Smooth muscle cell (in vitro differentiated cells): ENCODE results near the gene DGUOK. TPM values are rescaled to one million over a fixed set of nuclear protein-coding genes. Genes with fewer than 3 reads are reported as not detected.
"Not testable (repeated sequence)": the region's sequence is repeated elsewhere in the genome, so short reads cannot be mapped to it uniquely, and the experiment has no call there.

ENCODE experiments used
- DNase-seq: peaks from one replicate; lab custom pipeline; 2025; ENCODE audit not compliant: unreplicated experiment; lab: John Stamatoyannopoulos, UW
- H2AFZ ChIP-seq: fragments of 200-600 bp; sonication (generic); 2 replicates; pipeline ENCODE4 v1.6.0; 2016; ENCODE audit warnings: antibody characterized with exemption, low read depth, mild to moderate bottlenecking
- H3F3A ChIP-seq: fragments of 200-600 bp; sonication (generic); 2 replicates; pipeline ENCODE4 v1.6.0; 2017; ENCODE audit warnings: antibody characterized with exemption, low read depth
- H3K27ac ChIP-seq: fragments of 200-600 bp; sonication (generic); 2 replicates; pipeline ENCODE4 v1.5.1; 2016; ENCODE audit warnings: low read depth, mild to moderate bottlenecking
- H3K27me3 ChIP-seq: fragments of 200-600 bp; sonication (generic); 2 replicates; pipeline ENCODE4 v1.6.1; 2016; ENCODE audit warnings: low read depth, mild to moderate bottlenecking
- H3K36me3 ChIP-seq: fragments of 200-600 bp; sonication (generic); 2 replicates; pipeline ENCODE4 v1.5.1; 2016; ENCODE audit warnings: low read depth
- H3K4me1 ChIP-seq: fragments of 200-600 bp; sonication (generic); 2 replicates; pipeline ENCODE4 v1.5.1; 2016; ENCODE audit warnings: low read depth
- H3K4me2 ChIP-seq: fragments of 200-600 bp; sonication (generic); 2 replicates; pipeline ENCODE4 v1.6.0; 2016; ENCODE audit warnings: mild to moderate bottlenecking
- H3K4me3 ChIP-seq: fragments of 200-600 bp; sonication (generic); 2 replicates; pipeline ENCODE4 v1.5.1; 2016; ENCODE audit warnings: mild to moderate bottlenecking
- H3K79me2 ChIP-seq: fragments of 200-600 bp; sonication (generic); 2 replicates; pipeline ENCODE4 v1.6.0; 2016; ENCODE audit warnings: low read depth, mild to moderate bottlenecking
- H3K9ac ChIP-seq: fragments of 200-600 bp; sonication (generic); 2 replicates; pipeline ENCODE4 v1.6.0; 2016; ENCODE audit warnings: low read depth
- H3K9me3 ChIP-seq: fragments of 200-600 bp; sonication (generic); replicated peaks from 2 replicates; pipeline ENCODE4 v1.5.1; 2016; ENCODE audit warnings: low read depth
- H4K20me1 ChIP-seq: fragments of 200-600 bp; sonication (generic); 2 replicates; pipeline ENCODE4 v1.6.0; 2016; ENCODE audit warnings: low read depth
- CTCF ChIP-seq: fragments of 200-600 bp; sonication (generic); IDR thresholded peaks from 2 replicates; pipeline ENCODE4 v1.5.1; 2017; ENCODE audit warnings: borderline replicate concordance, mild to moderate bottlenecking, antibody characterized with exemption; ENCODE audit not compliant: insufficient read depth, poor library complexity, severe bottlenecking
- WGBS: methylation state at CpG from one replicate; pipeline ENCODE4 v1.1.7; 2016; ENCODE audit warnings: low lambda C conversion rate; 5-methylcytosine and 5-hydroxymethylcytosine counted together
- polyA plus RNA-seq: library from polyadenylated mRNA; unstranded; fragments of >200 nt; fragmentation: Nextera tagmentation; extraction: Ambion mirVana; gene quantifications from 2 replicates; pipeline ENCODE4 v1.2.1, GENCODE V29; 2016
- total RNA-seq: library from RNA; depleted of rRNA; stranded (reverse); fragments of >200 nt; gene quantifications from 2 replicates; pipeline ENCODE4 v1.2.3, GENCODE V29; 2014

Gene DGUOK
- total and polyA plus RNA-seq, 2 experiments from 2014 or later = 112 to 154 TPM

DNA sequence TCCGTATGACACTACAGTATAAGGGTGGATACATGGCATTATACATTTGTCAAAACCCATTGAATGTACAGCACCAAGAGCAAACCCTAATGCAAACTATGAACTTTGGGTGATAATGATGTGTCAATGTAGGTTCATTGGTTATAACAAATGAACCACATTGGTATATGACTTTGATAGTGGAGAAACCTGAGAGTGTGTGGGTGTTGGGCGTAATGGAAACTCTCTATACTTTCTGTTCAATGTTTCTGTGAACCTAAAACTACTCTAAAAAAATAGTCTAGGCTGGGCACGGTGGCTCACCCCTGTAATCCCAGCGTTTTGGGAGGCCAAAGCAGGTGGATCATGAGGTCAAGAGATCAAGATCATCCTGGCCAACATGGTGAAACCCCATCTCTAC is 40.3 kb upstream of the DGUOK start:
- Histone ChIP-seq H4K20me1 (no peaks in the 10 kb centered on the region), H3K4me2 (no peak overlapping the region), H3K4me1 (no peaks in the 10 kb centered on the region), H3K27me3 (no peaks in the 10 kb centered on the region), H3K9ac (no peak overlapping the region), H3K9me3 (no peaks in the 10 kb centered on the region), H3K4me3 (no peak overlapping the region), H3K36me3 (no peaks in the 10 kb centered on the region), H3F3A (no peaks in the 10 kb centered on the region), H3K27ac (no peak overlapping the region), H2AFZ (no peak overlapping the region), H3K79me2 (no peaks in the 10 kb centered on the region)
- no peak for TF ChIP-seq CTCF
- no peak for DNase-seq
- 91% methylated on average over 4 of the region's 4 CpGs for whole genome bisulfite sequencing

DNA sequence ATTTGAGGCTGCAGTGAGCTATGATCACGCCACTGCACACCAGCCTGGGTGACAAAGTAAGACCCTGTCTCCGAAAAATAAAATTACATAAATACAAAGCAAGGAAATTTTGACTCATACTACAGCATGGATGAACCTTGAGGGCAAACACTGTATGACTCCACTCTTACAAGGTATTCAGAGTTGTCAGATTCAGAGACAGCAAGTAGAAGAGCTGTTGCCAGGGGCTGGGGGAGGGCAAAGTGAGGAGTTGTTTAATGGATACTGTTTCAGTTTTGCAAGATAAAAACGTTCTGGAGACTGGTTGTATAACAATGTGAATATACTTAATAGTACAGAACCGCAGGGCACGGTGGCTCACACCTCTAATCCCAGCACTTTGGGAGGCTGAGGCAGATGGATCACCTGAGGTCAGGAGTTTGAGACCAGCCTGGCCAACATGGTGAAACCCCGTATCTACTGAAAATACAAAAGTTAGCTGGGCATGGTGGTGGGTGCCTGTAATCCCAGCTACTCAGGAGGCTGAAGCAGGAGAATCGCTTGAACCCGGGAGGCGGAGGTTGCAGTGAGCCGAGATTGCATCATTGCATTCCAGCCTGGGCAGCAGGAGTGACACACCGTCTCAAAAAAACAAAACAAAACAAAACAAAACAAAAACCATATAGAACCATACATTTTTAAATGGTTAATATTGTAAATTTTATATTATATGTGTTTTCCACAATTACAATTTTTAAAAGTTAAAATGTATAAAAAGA is 38.9 kb upstream of the DGUOK start:
- not testable (repeated sequence) for H3K79me2 ChIP-seq, DNase-seq, H4K20me1 ChIP-seq, H3K4me3 ChIP-seq, H3K9me3 ChIP-seq, H3F3A ChIP-seq, H2AFZ ChIP-seq, H3K9ac ChIP-seq, H3K27me3 ChIP-seq, H3K36me3 ChIP-seq, H3K27ac ChIP-seq, H3K4me2 ChIP-seq, H3K4me1 ChIP-seq
- WGBS = 74% methylated on average over 11 of the region's 11 CpGs

- TF ChIP-seq CTCF = no peak
- no peaks in the 10 kb centered on the region for H3K27me3 ChIP-seq
- H3K36me3 ChIP-seq = no peaks in the 10 kb centered on the region
- no peak overlapping the region for H3K27ac ChIP-seq
- no peaks in the 10 kb centered on the region for H3K9me3 ChIP-seq
- H3K9ac ChIP-seq = no peak overlapping the region
- no peaks in the 10 kb centered on the region for H4K20me1 ChIP-seq
- H3F3A ChIP-seq = no peaks in the 10 kb centered on the region
- no peak overlapping the region for H3K4me3 ChIP-seq
- H2AFZ ChIP-seq = no peak overlapping the region
- 86% methylated on average over 2 of the region's 2 CpGs for WGBS
- DNase-seq = no peak
- no peaks in the 10 kb centered on the region for H3K79me2 ChIP-seq
- H3K4me2 ChIP-seq = no peak overlapping the region
- no peaks in the 10 kb centered on the region for H3K4me1 ChIP-seq
Measured at GRCh38 chr2:73888388-73888787, 38.3 kb upstream of the DGUOK start.

- no peak overlapping the region for H3K27ac ChIP-seq
- WGBS = 86% methylated on average over 5 of the region's 5 CpGs
- H3K4me1 ChIP-seq = no peaks in the 10 kb centered on the region
- no peak overlapping the region for H2AFZ ChIP-seq
- no peak for DNase-seq
- H3K36me3 ChIP-seq = no peaks in the 10 kb centered on the region
- H3K79me2 ChIP-seq = no peaks in the 10 kb centered on the region
- no peak overlapping the region for H3K4me2 ChIP-seq
- H3K4me3 ChIP-seq = no peak overlapping the region
- no peak for TF ChIP-seq CTCF
- no peaks in the 10 kb centered on the region for H3F3A ChIP-seq
- no peaks in the 10 kb centered on the region for H3K27me3 ChIP-seq
- H3K9me3 ChIP-seq = no peaks in the 10 kb centered on the region
- no peak overlapping the region for H3K9ac ChIP-seq
- no peaks in the 10 kb centered on the region for H4K20me1 ChIP-seq
Measured at GRCh38 chr2:73889206-73889605, 37.5 kb upstream of the DGUOK start.
